Activated naive CD4-positive, alpha-beta T cell treated with anti-CD3 and anti-CD28 coated beads, Interleukin-2, amount 50 U/mL, for 16 hours (primary cell): Measurements from ENCODE around the gene CNGA2.

Experiments
- DNase-seq: peaks from one replicate; pipeline ENCODE4 v3.0.0-alpha.2; 2020

Gene CNGA2

GRCh38 chrX:151753313-151754046 lies 18.9 kb downstream of the CNGA2 start:
- DNase-seq: no peak

GRCh38 chrX:151754047-151754429 lies 19.5 kb downstream of the CNGA2 start:
- no peak for DNase-seq

- no peak for DNase-seq
Observed at GRCh38 chrX:151754641-151755215, 20.2 kb downstream of the CNGA2 start.

GRCh38 chrX:151759041-151759708 lies 24.6 kb downstream of the CNGA2 start:
- DNase-seq: no peak

GRCh38 chrX:151762802-151763201 lies 28.3 kb downstream of the CNGA2 start:
- DNase-seq: no peak

GRCh38 chrX:151763711-151764110 lies 29.2 kb downstream of the CNGA2 start:
- DNase-seq: no peak

GRCh38 chrX:151765026-151765425 lies 30.5 kb downstream of the CNGA2 start:
- DNase-seq: no peak

GRCh38 chrX:151771726-151772125 lies 37.2 kb downstream of the CNGA2 start:
- DNase-seq: no peak

GRCh38 chrX:151773434-151773833 lies 38.9 kb downstream of the CNGA2 start:
- no peak for DNase-seq

- DNase-seq: no peak
Observed at GRCh38 chrX:151774421-151774820, 39.9 kb downstream of the CNGA2 start.

- no peak for DNase-seq
Observed at GRCh38 chrX:151776181-151776731, 41.7 kb downstream of the CNGA2 start.

- DNase-seq: no peak
Observed at GRCh38 chrX:151776936-151777335, 42.4 kb downstream of the CNGA2 start.

GRCh38 chrX:151779258-151779657 lies 44.7 kb downstream of the CNGA2 start:
- DNase-seq: no peak

GRCh38 chrX:151780621-151781020 lies 46.1 kb downstream of the CNGA2 start:
- DNase-seq: no peak

GRCh38 chrX:151789179-151789800 lies 54.7 kb downstream of the CNGA2 start:
- no peak for DNase-seq

GRCh38 chrX:151790481-151791160 lies 56.1 kb downstream of the CNGA2 start:
- no peak for DNase-seq

GRCh38 chrX:151791961-151792360 lies 57.4 kb downstream of the CNGA2 start:
- DNase-seq: no peak

- DNase-seq: no peak
Observed at GRCh38 chrX:151792505-151792904, 58.0 kb downstream of the CNGA2 start.

GRCh38 chrX:151793886-151794285 lies 59.3 kb downstream of the CNGA2 start:
- no peak for DNase-seq
